Cerebellar nuclear complex (tissue), 1 donor: ENCODE results near the gene PTPRU.
A peak's percentile ranks its signal among the peaks of the same experiment; 100 is the strongest.
"Not testable (repeated sequence)": the region's sequence is repeated elsewhere in the genome, so short reads cannot be mapped to it uniquely, and the experiment has no call there.

Experiments used
- DNase-seq, 2 experiments: peaks; one replicate each; lab custom pipeline; 2025; lab: John Stamatoyannopoulos, UW

PTPRU gene

DNA sequence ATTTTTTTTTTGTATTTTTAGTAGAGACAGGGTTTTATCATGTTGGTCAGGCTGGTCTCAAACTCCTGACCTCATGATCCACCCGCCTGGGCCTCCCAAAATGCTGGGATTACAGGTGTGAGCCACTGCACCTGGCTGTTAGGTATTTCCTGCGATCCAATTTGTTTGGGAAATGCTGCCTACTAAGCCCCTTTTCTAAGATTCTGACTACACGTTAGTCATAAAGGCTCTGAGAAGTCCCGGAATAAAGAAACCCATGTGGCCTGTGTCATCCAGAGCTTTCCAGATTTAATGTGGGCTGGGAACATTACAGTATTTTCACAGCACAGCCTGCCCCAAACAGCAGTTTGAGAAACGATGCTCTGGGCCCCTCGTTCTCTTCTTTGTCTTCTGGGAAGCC lies 14.1 kb upstream of the PTPRU start:
- not testable (repeated sequence) for DNase-seq

DNA sequence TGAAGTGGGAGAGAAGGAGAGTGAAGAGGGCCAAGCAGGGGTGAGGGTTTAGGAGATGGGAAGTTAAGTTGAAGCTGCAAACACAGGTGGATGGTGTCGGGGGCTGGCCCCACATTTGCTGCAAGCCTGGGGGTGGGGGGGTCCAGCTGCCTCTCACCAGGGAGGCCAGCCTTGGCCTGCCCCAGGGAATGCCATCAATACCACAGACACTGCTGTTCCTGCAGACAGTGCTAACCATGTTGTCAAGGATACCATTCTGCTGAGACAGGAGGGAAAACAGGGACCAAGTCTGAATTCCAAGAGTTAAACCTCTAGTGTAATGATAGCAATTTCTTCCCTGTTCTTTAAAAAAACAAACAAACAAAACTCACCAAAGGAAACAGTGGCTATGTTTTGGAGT lies 13.6 kb upstream of the PTPRU start:
- no peak for DNase-seq

DNA sequence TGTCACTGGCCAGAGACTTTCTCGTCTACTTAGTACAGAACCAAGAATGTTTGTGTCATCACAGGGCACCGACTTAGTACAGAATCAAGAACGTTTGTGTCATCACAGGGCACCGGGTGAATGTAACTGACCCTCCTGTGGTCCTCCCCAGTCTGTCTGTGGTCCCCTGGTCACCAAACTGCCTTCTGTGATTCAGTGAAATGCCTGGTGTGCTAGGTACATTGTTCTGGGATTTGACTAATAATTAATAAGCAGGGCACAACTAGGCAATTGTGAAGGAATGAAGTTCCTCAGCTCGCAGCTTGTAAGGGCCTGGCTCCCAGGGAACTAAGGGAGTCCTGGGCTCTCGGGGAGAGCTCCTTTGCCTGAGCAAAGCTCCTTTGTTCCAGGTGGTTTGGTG lies 12.8 kb upstream of the PTPRU start:
- DNase-seq: no peak

DNA sequence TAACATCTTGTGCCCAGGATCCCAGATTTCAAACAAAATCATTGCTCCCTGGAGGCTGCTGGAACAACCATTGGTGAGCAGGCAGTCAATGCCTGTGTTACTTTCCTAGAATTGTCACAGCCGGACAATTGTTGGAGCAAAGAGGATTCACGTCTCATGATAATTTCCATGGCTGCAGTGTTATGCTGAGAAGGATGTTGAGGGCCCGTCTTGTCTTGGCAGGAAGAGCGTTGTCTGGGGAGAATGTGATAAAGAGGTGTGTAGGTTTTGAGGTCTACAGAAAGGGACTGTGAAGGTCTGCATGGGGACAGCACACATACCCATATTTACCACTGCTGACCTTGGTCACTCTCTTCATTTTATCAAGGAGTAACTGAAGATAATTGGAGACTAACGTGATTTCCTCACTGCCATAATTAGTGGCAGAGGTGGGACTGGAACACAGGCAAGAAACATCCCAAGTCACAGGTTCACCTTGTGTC lies 11.9 kb upstream of the PTPRU start:
- DNase-seq: no peak

DNA sequence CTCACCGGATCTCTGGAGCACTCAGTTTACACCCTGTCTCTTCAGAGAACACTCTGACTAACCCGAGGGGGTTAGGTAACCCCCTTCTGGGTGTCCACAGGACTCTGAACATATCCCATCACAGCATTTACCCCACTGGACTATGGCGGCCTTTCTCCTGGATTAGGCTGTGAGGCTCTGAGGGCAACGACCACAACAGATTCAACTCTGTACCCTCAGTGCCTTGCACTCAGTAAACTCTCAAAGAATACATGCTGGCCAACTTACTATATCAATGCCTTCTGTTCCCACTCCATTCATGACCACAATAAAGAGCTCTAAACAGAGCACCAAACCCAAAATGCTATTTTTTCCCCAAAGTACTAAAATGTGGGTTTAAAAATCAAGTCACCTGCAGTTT lies 11.0 kb upstream of the PTPRU start:
- no peak for DNase-seq

DNA sequence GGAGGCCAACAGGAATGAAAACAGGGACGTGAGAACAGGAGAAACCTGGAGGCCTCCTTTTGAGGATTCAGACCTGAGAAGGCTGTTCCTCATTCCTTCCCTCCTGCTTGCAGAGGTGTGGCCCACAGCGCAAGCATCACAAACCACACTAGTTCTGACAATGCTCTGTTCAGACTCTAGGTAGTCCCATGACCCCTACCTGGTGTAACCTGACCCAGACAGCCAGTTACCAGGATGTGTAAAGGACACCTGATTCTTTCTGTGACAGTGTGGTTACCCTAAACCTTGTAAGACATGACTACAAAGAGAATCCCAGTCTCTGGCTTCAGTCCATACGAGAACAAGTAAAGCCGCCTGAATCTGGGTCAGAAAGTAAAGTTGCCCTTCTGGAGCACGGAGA lies 8.8 kb upstream of the PTPRU start:
- no peak for DNase-seq

DNA sequence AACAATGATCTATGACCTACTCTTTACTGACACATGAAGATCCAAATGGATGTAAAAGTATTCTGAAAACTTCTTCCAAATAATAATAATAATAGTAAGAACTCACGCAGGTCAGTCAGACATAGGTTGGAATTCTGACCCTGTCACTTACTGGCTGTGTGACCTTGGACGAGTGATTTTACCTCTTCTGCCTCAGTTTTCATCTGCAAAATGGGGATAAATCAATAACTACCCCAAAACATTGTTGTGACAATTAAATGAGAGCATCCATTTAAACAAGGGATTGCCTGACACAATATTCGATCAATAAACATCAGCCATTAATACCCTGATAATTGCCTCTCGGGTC lies 6.1 kb upstream of the PTPRU start:
- no peak for DNase-seq

DNA sequence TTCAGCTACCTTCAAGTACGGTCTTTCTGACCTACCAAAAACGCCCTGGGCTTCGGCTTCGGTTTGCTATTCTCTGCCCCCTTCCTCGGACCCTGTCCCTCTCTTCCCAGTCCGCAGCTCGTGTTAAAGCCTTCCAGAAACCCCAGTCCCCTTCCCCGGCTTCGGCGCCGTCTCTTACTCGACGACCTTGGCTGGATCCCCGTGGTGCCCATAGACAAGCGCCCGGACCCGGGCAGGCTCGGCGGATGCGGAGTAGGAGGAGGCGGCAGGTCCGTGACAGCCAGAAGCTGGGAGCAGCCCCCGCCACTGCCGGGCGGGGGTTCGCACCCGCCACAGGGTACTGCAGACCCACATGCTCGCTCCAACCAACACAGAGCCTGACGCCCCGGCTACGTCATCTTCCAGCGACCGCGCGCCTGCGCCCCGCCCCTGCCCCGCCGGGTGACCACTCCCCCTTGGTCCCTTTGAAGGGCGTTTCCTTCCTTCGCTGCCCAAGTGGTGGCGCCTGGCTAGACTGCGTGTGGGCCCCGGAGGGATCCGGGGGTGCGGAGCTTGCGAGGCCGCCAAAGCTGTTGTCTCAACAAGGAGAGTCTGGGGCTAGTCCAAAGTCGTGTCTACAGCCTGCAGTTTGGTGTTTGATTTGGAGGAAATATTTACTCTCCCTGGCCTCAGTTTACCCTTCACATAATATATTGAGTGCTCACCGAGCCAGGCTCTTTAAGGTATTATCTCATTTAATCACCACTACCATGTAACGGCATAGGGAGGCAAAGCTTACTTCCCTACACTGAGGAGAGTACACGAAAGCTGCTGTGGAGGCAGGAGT lies 5.6 kb upstream of the PTPRU start, which contains the start of gene MECR:
TSS of gene MECR (minus strand) at position 382 of the 826 bp plus-strand sequence. CDS start at position 354, 28 bp downstream.
- DNase-seq: peak in 1 of 2 experiments; percentile 66

DNA sequence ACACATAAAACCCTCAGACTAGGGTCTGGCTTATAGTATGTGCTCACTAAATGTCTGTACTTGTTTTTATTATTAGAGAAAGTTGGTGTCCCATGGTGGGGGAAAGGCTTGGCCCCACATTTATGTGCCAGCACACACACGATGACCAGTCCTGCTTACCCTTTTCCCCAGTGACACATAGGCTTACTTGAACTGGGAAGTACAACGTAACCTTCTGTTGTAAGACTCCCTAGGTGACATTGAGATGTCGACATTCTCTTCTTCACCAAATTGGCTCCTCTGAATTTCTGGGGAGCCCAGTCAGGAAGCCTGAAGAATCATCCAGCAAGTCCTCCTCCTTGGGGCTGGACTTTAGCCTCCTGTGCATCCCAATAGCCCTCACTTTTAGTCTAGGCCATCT lies 3.9 kb upstream of the PTPRU start:
- DNase-seq: no peak

DNA sequence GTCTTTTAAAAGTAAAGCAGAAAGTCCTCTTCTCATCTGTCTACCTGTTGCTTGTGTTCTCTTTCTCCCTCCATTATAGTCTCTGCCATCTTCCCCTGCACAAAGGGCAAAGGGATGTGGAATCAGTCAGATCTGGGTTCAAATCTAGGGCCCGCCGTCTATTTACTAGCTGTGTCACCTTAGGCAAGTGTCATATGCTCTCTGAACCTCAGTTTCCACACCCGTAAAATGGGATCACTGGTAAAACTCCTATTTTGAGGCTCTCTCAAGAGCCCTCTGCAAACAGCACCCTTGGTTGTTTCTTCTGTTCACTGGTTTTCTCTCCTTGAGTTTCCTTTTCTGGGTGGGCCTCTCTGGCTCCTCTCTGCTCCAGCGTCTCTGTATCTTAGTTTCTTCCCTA lies 2.6 kb upstream of the PTPRU start:
- DNase-seq: no peak

DNA sequence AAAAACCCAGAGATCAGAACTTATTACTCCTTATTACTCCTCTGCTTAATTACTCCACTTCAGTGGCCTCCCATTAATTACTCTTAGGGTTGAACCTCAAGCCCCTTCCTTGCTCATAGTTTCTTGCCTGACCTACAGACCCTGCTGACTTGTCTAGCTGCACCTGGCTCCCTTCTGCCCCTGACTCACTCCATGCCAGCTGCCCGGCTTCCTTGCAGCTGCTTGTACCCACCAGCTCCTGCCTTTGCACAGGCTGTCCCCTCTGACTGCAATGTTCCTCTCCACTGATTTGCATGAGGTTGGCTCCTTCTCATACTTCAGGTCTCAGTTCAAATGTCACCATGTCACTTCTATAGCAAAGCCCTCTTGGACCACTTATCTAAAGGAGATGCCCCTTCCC lies 1.9 kb upstream of the PTPRU start:
- no peak for DNase-seq

DNA sequence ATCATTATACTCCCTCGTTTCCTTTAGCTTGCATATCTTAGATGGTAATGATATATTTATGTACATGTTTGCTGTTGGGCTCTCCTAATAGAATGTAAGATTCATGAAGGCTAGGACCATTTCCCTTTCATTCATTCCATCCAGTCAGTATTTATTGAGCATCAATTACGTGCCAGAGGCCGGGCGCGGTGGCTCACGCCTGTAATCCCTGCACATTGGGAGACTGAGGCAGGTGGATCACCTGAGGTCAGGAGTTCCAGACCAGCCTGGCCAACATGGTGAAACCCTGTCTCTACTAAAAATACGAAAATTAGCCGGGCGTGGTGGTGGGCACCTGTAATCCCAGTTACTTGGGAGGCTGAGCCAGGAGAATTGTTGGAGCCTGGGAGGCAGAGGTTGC lies 1.4 kb upstream of the PTPRU start:
- DNase-seq: not testable (repeated sequence)

DNA sequence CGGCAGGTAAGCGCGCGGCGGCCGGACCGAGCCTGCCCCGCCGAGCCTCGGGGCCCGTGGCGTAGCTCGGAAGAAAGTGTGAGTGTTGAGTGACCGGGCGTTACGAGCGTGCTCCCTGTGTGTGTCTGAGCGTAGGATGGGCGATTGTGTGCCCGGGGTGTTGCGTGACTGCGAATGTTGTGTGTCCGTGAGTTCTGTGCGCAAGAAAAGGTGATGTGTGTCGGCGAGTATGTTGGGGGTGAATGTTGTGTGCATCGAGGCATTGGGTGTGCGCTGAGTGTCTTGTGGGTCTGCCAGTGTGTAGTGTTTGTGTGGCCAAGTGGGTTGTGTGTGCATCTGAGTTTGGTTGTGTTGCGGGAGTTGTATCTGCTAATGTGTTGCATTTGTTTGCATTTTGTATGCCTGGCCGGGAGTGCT lies 398 bp downstream of the PTPRU start:
- DNase-seq: no peak

DNA sequence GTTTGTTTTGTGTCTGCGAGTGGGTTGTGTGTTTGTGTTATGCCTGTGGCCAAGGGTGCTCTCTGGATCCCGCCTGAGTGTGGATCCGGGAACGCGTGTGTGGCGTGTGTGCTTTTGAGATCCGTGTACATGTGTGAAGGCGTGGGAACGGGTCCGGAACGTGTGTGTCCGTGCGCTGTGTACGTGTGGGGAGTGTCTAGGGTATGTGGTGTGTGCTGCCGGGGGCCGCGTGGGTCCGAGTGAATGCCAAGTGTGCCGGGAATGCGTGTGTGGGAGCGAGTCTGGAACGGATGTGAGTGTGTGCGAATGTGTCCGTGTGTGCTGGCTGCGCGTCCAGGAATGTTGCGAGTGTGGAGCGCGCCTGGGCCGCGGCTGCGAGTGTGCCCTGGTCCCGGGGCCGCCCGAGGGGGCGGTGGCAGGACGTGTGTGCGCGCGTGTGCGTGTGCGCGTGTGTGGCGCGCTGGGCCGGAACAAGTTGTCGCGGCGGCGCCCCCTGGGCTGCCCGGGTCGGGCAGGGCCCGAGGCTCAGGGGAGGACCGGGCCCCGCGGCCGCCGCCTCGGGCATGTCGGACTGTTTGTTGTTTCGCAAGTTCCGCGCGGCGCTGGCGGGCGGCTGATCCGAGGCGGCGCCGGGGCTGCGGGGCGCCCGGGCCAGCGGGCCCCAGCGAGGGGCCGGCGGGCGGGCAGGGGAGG lies 953 bp downstream of the PTPRU start:
- DNase-seq: no peak

DNA sequence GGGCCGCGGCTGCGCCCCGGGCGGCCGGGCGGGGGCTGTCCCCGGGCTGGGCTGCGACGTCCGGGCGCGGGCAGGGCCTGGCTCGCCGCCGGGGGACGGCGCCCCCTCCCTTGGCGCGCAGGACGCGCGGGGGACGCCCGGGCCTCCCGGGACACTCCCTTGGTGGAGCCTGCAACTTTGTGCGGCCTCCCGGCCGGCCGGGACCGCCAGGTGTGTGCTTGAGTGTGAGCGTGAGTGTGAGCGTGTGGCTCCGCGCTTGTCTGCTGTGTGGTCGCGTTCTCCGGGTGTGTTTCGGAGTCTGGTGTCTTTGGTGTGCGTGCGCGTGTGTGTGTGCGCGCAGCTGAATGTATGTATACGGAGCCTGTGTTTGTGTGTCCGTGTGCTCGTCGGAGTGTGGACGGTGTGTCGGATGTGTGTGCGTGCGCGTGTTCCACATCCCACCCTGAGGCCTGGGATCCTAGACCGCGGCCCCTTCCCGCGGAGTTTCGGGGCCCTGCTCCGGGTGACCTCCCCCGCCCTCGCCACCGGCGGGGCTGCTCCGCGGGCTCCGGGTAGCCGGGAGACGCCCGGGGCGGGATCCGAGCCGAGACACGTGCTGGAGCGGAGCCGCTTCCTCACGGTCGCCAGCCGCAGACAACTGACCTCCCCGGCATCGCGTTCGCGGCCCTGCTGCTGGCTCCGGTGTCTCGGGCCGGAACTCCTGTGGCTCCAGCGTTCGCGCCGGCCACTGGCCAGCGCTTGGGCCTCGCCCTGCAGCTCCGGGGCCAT lies 1.7 kb downstream of the PTPRU start:
- DNase-seq: no peak

DNA sequence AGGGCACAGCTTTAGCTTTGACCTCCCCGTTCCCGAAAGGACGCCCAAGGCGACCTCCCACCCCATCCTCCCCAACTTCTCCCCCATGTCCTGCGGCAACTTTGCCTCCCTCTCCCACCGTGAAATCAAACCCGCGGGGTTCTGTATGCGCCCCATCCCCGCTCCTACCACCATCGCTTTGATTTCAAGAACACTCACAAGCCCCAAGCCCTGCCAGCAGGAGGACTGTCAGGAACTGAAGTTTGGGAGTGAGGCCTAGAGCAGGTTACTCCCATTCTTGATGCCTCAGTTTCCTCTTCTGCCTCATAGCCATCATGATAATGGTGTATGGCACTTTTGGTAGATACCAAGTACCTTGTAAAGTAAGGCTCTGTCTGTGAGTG lies 2.3 kb downstream of the PTPRU start:
- no peak for DNase-seq

DNA sequence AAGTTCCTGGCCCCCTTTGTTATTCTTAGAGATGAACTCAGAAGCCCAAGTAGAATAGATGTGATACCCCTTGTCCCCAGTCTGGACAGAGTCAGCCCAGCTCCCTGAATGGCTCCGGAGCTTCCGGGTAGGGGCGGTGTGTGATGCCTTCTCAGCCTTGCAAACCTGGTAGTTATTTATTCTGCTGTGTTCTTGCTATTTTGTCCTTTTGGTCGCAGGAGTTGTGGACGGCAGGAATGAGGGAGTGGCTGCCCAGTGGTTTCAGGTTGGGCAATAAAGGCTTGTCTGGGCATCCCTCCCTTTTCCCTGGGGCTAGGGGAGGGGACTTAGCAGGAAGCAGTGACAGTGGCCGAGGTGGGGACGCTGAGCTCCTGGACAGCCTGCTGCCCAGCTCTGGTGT lies 2.8 kb downstream of the PTPRU start:
- DNase-seq: no peak

DNA sequence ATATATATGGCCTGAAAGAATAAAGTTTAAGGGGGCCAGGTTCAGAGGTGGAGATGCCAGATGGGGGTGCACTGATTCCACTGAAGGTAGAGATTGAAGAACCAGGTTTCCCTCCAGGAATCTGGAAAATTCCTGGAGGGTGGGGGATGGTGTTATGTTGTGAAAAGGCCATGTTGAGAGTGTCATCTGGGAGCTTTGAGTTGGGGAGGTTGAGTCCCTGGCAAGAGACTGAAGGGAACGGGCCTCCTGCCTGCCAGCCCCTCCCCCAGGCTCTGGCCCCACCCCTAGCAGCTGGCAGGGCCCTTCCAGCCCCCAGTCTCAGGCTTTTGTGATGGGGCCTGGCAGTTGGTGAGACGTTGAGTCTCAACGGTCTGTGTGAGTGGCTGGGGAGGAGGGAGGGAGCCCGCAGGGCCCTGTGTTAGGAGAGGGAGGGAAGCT lies 4.1 kb downstream of the PTPRU start:
- no peak for DNase-seq

DNA sequence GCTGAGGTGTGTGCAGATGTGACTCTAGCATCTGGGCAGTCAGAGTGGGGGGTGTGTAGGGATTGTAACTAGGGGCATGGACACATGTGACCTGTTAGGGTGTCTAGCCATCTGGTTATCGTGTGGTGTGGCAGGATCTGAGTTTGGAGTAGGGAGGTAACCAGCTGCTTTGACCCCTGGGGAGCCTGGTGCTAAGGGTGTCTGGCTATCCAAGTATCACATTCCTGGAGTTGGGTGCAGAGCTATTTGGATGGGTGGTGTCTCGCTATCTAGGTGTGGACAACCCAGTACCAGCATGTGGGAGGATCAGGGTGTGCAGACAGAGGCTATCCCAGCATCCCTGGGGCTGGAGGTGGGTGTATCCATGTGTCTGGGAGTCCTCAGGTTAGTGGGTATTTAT lies 4.7 kb downstream of the PTPRU start:
- no peak for DNase-seq

DNA sequence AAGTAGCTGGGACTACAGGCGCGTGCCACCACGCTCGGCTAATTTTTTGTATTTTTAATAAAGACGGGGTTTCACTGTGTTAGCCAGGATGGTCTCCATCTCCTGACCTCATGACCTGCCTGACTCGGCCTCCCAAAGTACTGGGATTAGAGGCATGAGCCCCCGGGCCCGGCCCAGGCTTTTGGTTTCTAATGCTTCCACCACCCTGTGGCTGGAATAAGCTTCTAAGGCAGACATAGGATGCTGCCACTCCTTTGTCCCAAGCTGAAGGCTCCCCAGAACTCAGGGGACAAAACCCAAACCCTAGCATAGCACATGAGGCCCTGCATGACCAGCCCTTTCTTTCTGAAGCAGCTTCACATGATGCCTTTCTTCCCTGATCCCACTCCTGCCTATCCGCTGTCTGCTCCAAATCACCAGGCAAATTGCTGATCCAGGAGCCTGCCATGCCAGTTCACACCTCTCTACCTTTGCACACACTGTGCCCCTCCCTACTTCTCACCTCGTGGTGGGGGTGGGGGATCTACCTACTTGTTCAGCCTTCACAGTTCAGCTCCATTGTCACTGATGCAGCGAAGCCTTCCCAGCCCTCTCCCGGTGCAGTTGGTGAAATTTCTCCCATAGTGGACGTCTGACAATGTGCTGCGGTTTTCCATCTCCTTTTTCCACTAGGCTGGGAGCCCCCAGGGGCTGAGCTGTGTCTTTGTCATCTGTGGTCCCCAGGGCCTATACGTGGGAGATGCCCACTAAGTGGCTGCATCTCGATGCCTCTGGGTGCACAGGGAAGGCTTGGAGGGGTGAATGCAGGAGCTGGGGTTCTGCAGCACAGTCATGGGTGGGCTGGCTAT lies 6.9 kb downstream of the PTPRU start:
- DNase-seq: no peak

DNA sequence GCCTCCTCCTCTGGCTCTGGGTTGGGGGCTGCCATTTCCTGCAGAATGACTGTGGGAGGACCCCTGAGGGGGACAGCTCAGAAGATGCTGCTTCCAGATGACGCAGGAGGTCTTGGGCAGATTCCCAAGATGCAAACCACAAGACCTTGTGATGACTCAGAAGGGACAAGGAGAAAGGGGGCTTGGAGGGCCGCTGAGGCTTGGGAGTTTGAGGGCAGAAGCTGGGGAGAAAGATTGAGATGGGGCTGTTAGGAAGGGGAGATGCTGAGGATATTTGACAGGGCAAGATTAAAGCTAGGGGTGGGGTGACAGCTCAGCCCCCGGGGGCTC lies 7.5 kb downstream of the PTPRU start:
- no peak for DNase-seq

DNA sequence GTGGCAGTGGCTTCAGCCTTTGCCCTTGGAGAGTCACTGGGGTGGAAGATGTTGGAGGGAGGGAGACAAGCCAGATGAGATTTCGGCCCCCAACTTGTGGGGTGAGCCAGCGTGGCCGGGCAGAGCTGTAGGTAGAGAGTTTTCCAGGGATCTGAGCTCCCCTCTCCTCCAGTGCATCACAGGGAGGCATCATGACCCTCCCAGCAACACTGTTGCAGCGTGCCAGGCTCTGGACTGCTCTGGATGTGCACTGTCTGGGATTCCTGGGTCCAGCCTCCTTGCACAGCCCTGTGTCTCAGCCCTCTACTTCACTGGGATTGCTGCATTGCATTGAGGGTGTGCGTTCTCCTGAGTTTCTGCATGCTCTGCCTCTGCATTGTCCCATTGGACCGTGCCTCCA lies 8.9 kb downstream of the PTPRU start:
- no peak for DNase-seq
